GM18517 (cell line): ENCODE data around the gene KCNF1.

Experiments used
- ATAC-seq: cut with Tn5 transposase; IDR thresholded peaks from one replicate; pipeline ENCODE4 v1.9.1; 2021; ENCODE audit warnings: mild to moderate bottlenecking, moderate library complexity; ENCODE audit not compliant: unreplicated experiment

KCNF1 gene

DNA sequence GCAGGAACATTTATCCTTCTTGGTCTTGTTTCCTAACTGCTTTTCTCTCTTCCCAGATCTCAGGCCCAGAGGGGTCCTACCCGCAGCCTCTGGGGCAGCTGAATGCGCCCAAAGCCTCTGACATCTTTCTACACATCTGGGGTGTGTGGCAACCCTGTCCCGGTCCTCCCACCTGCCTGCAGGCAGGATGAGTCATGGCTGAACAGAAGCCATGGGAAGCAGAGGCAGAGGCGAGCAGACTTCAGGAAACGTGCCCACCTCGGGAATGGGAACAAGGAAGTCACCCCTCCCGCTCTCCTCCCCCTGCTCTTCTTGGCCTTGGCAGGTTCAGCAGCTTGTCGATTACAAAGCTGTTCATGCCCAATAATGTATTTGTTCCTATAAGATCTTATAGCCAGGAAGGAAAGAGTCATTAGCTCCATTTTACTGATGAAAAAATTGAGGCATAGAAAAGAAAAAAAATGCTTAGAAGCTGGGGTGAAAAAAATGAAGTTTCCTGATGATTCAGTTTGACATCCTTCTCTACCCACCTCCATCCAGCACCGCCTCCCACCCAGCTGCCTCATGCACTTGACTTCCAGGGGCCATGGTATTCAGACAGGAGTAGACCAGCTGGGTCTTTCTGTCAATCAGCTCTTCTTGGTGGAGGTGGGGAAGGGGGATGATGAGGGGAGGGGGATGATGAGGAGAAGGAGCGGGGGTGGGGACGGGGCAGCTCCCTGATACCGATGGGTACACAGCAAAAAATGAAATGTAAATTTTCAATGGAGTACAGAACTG lies 10.4 kb upstream of the KCNF1 start:
- no peak for ATAC-seq

- ATAC-seq: no peak
These were observed 7.9 kb upstream of the KCNF1 start for GRCh38 chr2:10903861-10904210.

GRCh38 chr2:10904455-10904854 lies 7.3 kb upstream of the KCNF1 start:
- no peak for ATAC-seq

- ATAC-seq: no peak
These were observed 6.5 kb upstream of the KCNF1 start for GRCh38 chr2:10905006-10905861.

DNA sequence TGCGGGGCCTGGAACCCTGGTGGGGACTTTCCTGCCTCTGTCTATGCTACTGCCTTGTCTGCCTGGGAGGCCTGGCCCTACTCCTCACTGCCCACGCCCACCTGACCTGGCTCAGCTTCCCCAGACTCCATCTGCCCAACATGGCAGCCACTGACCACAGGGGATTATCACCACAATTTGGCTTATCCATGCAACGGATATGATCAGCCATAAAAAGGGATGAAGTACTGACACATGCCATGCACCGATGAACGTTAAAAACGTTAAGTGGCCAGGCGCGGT lies 5.9 kb upstream of the KCNF1 start:
- no peak for ATAC-seq

DNA sequence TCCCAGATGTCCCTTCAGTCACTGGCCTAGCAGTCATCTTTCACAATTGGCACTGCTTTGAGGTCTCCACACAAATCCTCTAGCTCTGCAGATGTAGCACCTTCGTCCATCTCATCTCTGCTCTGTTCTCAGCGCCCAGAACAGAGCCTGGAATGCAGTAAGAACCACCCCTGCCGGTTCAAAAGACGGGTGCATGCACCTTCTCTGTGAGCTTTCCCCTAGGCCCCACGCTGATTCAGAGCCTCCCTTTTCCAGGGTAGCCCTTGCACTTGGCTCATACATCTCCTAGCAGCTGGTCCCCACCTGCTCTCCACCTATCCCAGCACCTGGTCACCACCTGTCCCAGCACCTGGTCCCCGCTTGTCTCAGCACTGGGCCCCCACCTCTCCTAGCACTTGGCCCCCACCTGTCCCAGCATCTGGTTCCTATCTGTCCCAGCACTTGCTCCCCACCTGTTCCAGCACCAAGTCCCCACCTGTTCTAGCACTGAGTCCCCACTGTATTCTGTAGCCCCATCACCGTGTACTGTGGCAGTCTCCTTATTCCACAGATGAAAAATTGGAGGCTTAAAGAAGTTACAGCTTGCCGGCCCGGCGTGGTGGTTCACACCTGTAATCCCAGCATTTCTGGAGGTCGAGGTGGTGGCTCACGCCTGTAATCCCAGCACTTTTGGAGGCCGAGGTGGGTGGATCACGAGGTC lies 4.7 kb upstream of the KCNF1 start:
- no peak for ATAC-seq

DNA sequence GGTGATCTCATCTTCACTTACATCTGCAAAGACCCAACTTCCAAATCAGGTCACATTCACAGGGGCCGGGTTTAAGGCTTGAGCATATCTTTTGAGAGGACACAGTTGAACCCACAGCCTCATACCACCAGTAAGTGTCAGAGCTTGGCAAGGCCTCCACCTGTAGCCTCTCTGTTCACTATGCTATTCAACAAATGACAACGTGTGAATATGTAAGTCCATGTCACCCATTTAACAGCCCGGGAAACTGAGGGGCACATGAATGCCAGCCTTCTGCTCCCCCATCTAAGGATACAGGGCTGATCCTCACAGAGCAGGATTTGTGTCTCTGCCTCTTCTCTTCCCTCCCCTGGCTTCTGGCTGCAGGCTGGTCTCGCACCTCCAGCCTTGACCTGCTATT lies 3.5 kb upstream of the KCNF1 start:
- ATAC-seq: no peak

DNA sequence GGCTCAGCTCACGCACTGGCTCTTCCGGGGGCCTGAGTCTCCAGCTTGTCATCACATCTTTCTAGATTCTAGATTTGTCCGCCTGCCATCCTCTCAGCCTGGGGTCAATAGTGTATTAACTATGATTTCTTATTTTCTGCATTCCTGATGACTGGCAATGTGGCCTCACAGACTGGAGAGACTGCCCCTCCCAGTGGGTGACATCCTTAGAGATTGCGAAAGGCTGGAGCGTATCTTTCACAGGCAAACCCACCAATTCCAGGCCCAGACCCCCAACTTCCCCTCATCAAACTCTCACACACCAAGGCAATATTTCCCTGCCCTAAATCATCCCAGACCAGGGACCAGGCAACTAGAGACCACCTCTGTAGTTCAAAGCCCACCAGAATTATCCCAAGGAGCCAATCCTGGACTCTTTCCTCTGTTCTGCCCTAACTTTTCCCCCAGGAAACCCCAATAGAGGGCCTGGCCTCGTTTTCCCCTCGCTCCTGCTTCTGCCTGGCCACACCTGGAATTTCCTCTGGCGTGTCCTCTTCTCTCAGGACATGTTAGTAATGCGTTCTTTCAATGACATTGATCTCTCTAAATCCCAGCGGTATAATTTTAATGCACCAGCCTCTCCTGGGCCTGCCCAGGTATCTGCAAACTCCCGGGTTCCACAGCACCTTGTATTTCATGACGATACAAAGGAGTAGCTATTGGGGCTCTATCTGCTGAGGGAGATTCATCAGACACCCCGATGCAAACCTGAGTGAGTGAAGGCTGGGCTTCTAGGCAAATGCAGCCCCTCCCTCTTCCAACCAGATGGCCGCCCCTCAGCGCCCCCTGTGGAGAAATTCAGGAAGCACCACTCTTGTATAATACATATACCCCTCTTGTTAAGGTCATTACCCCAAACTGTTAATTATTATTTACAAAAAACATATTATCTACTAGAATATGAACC lies 2.4 kb upstream of the KCNF1 start:
- no peak for ATAC-seq

DNA sequence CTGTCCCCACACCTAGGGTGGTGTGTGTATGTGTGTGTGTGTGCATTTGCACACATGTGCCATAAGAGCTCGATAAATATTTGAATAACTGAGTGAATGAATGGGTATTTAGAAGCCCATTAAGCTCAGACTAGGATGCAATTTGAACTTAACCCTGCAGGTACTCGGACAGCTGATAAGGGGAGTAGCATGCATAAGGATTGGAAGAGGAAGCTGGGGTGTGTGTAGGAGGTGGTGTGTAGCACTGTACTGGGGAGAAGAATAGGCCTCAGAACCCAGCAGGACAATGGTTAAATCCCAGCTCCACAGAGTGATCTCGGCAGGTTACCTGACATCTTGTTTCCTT lies 1.8 kb upstream of the KCNF1 start:
- no peak for ATAC-seq

GRCh38 chr2:10910625-10911024 lies 1.1 kb upstream of the KCNF1 start:
- ATAC-seq: no peak

GRCh38 chr2:10912076-10912731 lies 470 bp downstream of the KCNF1 start:
- ATAC-seq: no peak

DNA sequence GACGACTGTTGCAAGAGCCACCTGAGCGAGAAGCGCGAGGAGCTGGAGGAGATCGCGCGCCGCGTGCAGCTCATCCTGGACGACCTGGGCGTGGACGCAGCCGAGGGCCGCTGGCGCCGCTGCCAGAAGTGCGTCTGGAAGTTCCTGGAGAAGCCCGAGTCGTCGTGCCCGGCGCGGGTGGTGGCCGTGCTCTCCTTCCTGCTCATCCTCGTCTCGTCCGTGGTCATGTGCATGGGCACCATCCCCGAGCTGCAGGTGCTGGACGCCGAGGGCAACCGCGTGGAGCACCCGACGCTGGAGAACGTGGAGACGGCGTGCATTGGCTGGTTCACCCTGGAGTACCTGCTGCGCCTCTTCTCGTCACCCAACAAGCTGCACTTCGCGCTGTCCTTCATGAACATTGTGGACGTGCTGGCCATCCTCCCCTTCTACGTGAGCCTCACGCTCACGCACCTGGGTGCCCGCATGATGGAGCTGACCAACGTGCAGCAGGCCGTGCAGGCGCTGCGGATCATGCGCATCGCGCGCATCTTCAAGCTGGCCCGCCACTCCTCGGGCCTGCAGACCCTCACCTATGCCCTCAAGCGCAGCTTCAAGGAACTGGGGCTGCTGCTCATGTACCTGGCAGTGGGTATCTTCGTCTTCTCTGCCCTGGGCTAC lies 1.2 kb downstream of the KCNF1 start:
- ATAC-seq: no peak

- no peak for ATAC-seq
These were observed 2.0 kb downstream of the KCNF1 start for GRCh38 chr2:10913501-10914271.

- ATAC-seq: no peak
These were observed 2.5 kb downstream of the KCNF1 start for GRCh38 chr2:10914272-10914693.

DNA sequence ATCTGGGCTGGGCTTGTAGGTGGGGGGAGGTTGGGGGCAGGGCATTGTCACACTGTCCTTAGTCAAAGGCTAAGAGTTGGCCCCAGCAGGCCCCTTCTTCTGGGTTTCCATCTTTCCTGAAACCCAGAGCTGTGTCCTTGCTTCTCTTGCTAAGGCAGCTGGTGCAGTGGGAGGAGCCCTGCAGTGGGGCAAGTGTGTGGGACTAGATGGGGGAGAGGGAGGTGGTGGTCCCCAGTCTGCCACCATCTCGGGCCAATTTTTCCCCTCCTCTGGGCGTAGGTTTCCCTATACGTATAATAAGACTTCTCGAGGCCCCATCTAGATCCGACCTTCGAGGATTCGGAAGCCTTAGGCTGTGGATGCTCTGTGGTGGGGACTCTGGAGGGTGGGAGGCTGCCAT lies 3.5 kb downstream of the KCNF1 start:
- ATAC-seq: no peak

DNA sequence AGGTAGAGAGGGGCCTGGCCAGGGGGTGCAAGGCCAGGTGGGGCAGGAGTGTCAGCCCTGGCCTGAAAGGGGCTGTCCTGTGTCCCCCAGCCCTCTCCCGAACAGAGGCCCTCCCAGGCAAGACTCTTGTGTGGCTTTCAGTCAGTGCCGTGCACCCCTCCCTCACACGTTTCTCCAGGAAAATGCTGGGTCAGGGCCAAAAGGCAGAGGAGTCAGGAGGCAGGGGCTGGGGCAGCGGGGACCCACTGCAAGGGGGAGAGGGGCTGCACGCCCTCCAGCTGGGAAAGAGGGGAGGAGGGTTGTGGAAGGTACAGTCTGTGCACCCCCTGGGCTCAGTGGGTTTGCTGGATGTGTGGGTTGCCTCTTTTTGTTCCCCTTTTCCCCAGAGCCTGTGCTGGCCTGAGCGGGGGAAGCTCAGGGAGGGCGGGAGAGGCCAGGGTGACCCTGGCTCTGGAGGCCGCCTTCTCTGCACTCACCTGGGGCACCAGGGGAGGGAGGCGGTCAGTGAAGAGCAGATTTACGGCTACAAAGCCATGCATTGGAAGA lies 4.1 kb downstream of the KCNF1 start:
- ATAC-seq: no peak

GRCh38 chr2:10916953-10917352 lies 5.2 kb downstream of the KCNF1 start:
- no peak for ATAC-seq

DNA sequence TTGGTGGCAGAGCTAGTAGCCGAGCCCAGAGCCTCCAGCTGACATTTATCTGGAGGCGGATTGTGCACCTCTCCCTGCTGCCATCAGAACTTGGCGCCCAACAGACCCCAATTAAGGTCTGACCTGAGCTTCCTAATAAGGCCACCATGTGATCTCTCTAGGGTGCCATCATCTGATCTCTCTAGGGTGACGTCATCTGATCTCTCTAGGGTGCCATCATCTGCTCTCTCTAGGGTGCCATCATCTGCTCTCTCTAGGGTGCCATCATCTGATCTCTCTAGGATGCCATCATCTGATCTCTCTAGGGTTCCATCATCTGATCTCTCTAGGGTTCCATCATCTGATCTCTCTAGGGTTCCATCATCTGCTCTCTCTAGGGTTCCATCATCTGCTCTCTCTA lies 6.2 kb downstream of the KCNF1 start:
- no peak for ATAC-seq
